HCT116 (cell line): Measurements from ENCODE around the gene TBXAS1. TPM values are rescaled to one million over a fixed set of nuclear protein-coding genes. Genes with fewer than 3 reads are reported as not detected.

Experiments used
- ATAC-seq: fragments of 200-7000 bp; cut with Tn5 transposase; 2 replicates; pipeline ENCODE4 v1.9.1; 2020; ENCODE audit warnings: mild to moderate bottlenecking, moderate library complexity
- BruUV-seq: library from RNA; stranded (reverse); fragments of 400-500 nt; replicated peaks from 2 replicates; lab custom pipeline; 2021; lab: Mats Ljungman, UMichigan
- CTCF ChIA-PET: fragments of 300-600 bp; sonication (Branson Sonifier 250); formaldehyde crosslinking; loops from one replicate; lab custom pipeline; 2021; ENCODE audit warnings: antibody characterized with exemption; lab: Charles Lee
- POLR2A ChIA-PET: fragments of 300-600, 350-600 bp; sonication (Branson Sonifier 250); formaldehyde crosslinking; loops from one replicate; lab custom pipeline; 2021; ENCODE audit warnings: antibody characterized with exemption; lab: Charles Lee
- RAD21 ChIA-PET, 2 experiments: fragments of 300-600 bp; sonication (Branson Sonifier 250); formaldehyde crosslinking; loops; one replicate each; lab custom pipeline; 2023; ENCODE audit warnings: low total read pairs in 2 of 2; ENCODE audit not compliant: uncharacterized antibody in 2 of 2, unreplicated experiment in 2 of 2, low non-redundant PET in 1 of 2; lab: Charles Lee
- DNase-seq: peaks from one replicate; pipeline ENCODE4 v3.0.0-alpha.2; 2010; ENCODE audit warnings: low read depth, low spot score
- H2AFZ ChIP-seq: fragments of 200-600 bp; shearing (Covaris generic), sonication (generic); 2 replicates; pipeline ENCODE4 v1.6.1; 2017; ENCODE audit warnings: low read depth, mixed run types, mixed read lengths, antibody characterized with exemption, low read length; ENCODE audit not compliant: poor library complexity, severe bottlenecking
- H3K27ac ChIP-seq: 2 replicates; pipeline ENCODE4 v1.5.1; 2012; ENCODE audit warnings: low read depth, low read length
- H3K27me3 ChIP-seq: fragments of 200-600 bp; sonication (generic); 2 replicates; pipeline ENCODE4 v1.6.1; 2016; ENCODE audit warnings: mixed run types, low read length, mixed read lengths; ENCODE audit not compliant: insufficient read depth
- H3K36me3 ChIP-seq, 2 experiments: fragments of 200-500 bp in 1 of 2; fragments of 200-600 bp in 1 of 2; sonication (Bioruptor generic) in 1 of 2; sonication (generic) in 1 of 2; 2 replicates each; pipeline versions ENCODE4 v1.5.1 to v1.6.1; 2014 to 2016; ENCODE audit warnings: low read length in 2 of 2, inconsistent platforms in 1 of 2, mixed read lengths in 1 of 2, mixed run types in 1 of 2; ENCODE audit not compliant: insufficient read depth in 2 of 2, control insufficient read depth in 1 of 2
- H3K4me1 ChIP-seq, 2 experiments: fragments of 200-600 bp in 1 of 2; sonication (generic) in 1 of 2; 2 replicates each; pipeline versions ENCODE4 v1.5.1 to v1.6.1; 2012 to 2017; ENCODE audit warnings: low read length in 2 of 2, inconsistent platforms in 1 of 2, mild to moderate bottlenecking in 1 of 2, mixed read lengths in 1 of 2, mixed run types in 1 of 2, moderate library complexity in 1 of 2; ENCODE audit not compliant: insufficient read depth in 2 of 2, control insufficient read depth in 1 of 2
- H3K4me2 ChIP-seq: fragments of 200-600 bp; sonication (generic); 2 replicates; pipeline ENCODE4 v1.6.1; 2017; ENCODE audit warnings: mixed run types, low read length, mixed read lengths
- H3K4me3 ChIP-seq, 2 experiments: fragments of 200-600 bp in 1 of 2; sonication (generic) in 1 of 2; replicated peaks in 1 of 2; 2 replicates each; pipeline ENCODE4 v1.5.1; 2011 to 2016; ENCODE audit warnings: low read length in 2 of 2, control low read depth in 1 of 2, low read depth in 1 of 2, mild to moderate bottlenecking in 1 of 2, mixed read lengths in 1 of 2, mixed run types in 1 of 2
- H3K79me2 ChIP-seq: fragments of 200-600 bp; sonication (generic); 2 replicates; pipeline ENCODE4 v1.6.1; 2017; ENCODE audit warnings: mild to moderate bottlenecking, mixed run types, low read length, moderate library complexity, mixed read lengths; ENCODE audit not compliant: insufficient read depth
- H3K9ac ChIP-seq: fragments of 200-600 bp; sonication (generic); 2 replicates; pipeline ENCODE4 v1.6.1; 2016; ENCODE audit warnings: low read length, mixed read lengths
- H3K9me2 ChIP-seq: fragments of 200-600 bp; sonication (generic), shearing (Covaris generic); 2 replicates; pipeline ENCODE4 v1.6.1; 2017; ENCODE audit warnings: mixed run types, mild to moderate bottlenecking, moderate library complexity; ENCODE audit not compliant: insufficient read depth
- H3K9me3 ChIP-seq, 2 experiments: fragments of 200-500 bp in 1 of 2; fragments of 200-600 bp in 1 of 2; sonication (Bioruptor generic) in 1 of 2; sonication (generic) in 1 of 2; 2 replicates each; pipeline ENCODE4 v1.6.1; 2014 to 2017; ENCODE audit warnings: low read length in 2 of 2, mixed read lengths in 2 of 2, inconsistent platforms in 1 of 2, low read depth in 1 of 2, mild to moderate bottlenecking in 1 of 2, mixed run types in 1 of 2, moderate library complexity in 1 of 2; ENCODE audit not compliant: control insufficient read depth in 1 of 2, insufficient read depth in 1 of 2
- H4K20me1 ChIP-seq: fragments of 200-600 bp; sonication (generic), shearing (Covaris generic); 2 replicates; pipeline ENCODE4 v1.6.1; 2017; ENCODE audit warnings: mixed run types, mild to moderate bottlenecking, moderate library complexity; ENCODE audit not compliant: insufficient read depth
- FOSL1 ChIP-seq: IDR thresholded peaks from 2 replicates; pipeline ENCODE4 v1.6.1; 2012; ENCODE audit warnings: low read depth
- RAD21 ChIP-seq: IDR thresholded peaks from 2 replicates; pipeline ENCODE4 v1.6.1; 2012; ENCODE audit warnings: low read depth, mild to moderate bottlenecking
- YY1 ChIP-seq: IDR thresholded peaks from 2 replicates; pipeline ENCODE4 v1.6.1; 2011; ENCODE audit warnings: low read length, low read depth, moderate library complexity, mild to moderate bottlenecking; ENCODE audit not compliant: insufficient replicate concordance; ENCODE audit errors: extremely low read depth
- ZFX ChIP-seq: fragments of 450-650 bp; IDR thresholded peaks from 2 replicates; pipeline ENCODE4 v1.6.1; 2017
- intact Hi-C: fragments of 100-400 bp; cut with micrococcal nuclease; formaldehyde crosslinking; loops from 2 replicates; pipeline ENCODE4 v1.10.0; 2022
- total RNA-seq: library from RNA; stranded (reverse); gene quantifications from one replicate; pipeline ENCODE4 v1.2.1, GENCODE V29; 2021; ENCODE audit not compliant: unreplicated experiment
- TF ChIP-seq, protein P1 (sequence below): IDR thresholded peaks from 2 replicates; pipeline ENCODE4 v1.6.1; 2012
- TF ChIP-seq, protein P2 (sequence below): IDR thresholded peaks from 2 replicates; pipeline ENCODE4 v1.6.1; 2011; ENCODE audit warnings: mild to moderate bottlenecking, low read length, moderate library complexity; ENCODE audit not compliant: insufficient replicate concordance; ENCODE audit errors: extremely low read depth
- TF ChIP-seq, protein P3 (sequence below): IDR thresholded peaks from 2 replicates; pipeline ENCODE4 v1.6.1; 2012; ENCODE audit warnings: low read depth
- TF ChIP-seq, protein P4 (sequence below), 3 experiments: fragments of 200-600 bp in 1 of 3; sonication (generic) in 1 of 3; IDR thresholded peaks in 2 of 3; conservative IDR thresholded peaks in 1 of 3; 2 replicates each; pipeline ENCODE4 v1.5.1; 2012 to 2017; ENCODE audit warnings: low read depth in 2 of 3, low read length in 2 of 3, antibody characterized with exemption in 1 of 3, borderline replicate concordance in 1 of 3, control low read depth in 1 of 3, mild to moderate bottlenecking in 1 of 3, mixed read lengths in 1 of 3, mixed run types in 1 of 3, moderate library complexity in 1 of 3; ENCODE audit not compliant: insufficient read depth in 1 of 3

TBXAS1 gene
- total RNA-seq, 1 experiment from 2014 or later, result 1.4 TPM

DNA sequence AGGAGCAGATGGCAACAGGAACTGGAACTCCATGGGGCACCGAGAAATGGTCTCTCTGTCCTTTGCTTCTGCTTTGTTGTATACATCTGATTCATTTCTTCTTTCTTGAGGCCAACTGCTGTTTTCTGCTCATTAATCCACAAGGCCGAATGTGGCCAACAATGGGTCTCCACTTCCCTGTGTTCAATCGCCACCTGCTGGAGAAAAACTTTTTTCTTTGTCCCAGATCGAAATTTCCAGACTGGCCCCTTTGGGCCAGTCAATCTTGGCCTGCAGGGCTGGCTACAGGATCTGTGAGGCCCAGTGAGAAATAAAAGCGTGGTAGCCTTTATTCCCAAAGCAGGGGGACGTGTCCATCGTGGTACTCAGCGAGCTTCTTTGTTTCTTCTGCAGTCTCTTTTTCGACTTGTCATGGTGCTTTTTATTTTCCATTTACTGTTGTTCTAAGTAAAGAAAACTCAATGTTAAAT is 174.9 kb downstream of the TBXAS1 start:
- no peaks in the 10 kb centered on the region for H3K9me2 ChIP-seq
- CTCF ChIA-PET, result interaction anchor here (1.4 to 5.3 kb wide), 4 partner anchors 357 to 499 kb away, joined by 4 to 55 read pairs (median 15); no protein-coding TSS in a partner anchor
- peak; percentile 46 for ATAC-seq

DNA sequence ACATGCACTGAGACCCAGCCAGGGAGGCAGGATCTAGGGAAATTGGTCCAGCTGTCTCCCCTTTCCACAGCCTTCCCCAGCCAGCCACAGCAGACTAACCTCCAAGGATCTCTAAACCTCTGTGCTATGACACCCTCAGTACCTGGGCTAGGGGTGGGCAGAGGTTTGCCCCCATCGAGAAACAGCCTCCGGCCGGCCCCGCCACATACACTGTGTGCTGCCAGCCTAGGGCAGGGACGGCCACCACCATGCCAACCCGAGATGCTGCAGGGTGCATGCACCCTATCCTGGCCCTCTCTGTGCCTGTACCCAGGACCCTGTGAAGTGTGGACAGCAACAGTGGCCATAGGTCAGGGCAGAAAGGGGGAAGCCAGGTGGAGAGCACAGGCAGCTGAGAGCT is 175.6 kb downstream of the TBXAS1 start:
- Histone ChIP-seq H3K9me2 (no peaks in the 10 kb centered on the region), H3K4me3 (no peak overlapping the region), H3K36me3 (no peaks in the 10 kb centered on the region), H3K27me3 (no peaks in the 10 kb centered on the region), H3K79me2 (no peaks in the 10 kb centered on the region), H3K4me1 (peaks cover 0 to 9% of the 10 kb centered on the region in 2 experiments; a peak in 2 of 4 replicates), H3K4me2 (no peak overlapping the region), H3K27ac (no peak overlapping the region), H2AFZ (no peak overlapping the region), H3K9me3 (no peaks in the 10 kb centered on the region), H4K20me1 (no peaks in the 10 kb centered on the region), H3K9ac (no peak overlapping the region)
- TF ChIP-seq, protein P1, sequence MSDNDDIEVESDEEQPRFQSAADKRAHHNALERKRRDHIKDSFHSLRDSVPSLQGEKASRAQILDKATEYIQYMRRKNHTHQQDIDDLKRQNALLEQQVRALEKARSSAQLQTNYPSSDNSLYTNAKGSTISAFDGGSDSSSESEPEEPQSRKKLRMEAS, result no peak
- TF ChIP-seq, protein P2, sequence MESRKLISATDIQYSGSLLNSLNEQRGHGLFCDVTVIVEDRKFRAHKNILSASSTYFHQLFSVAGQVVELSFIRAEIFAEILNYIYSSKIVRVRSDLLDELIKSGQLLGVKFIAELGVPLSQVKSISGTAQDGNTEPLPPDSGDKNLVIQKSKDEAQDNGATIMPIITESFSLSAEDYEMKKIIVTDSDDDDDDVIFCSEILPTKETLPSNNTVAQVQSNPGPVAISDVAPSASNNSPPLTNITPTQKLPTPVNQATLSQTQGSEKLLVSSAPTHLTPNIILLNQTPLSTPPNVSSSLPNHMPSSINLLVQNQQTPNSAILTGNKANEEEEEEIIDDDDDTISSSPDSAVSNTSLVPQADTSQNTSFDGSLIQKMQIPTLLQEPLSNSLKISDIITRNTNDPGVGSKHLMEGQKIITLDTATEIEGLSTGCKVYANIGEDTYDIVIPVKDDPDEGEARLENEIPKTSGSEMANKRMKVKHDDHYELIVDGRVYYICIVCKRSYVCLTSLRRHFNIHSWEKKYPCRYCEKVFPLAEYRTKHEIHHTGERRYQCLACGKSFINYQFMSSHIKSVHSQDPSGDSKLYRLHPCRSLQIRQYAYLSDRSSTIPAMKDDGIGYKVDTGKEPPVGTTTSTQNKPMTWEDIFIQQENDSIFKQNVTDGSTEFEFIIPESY, result no peak
- TF ChIP-seq, protein P3, sequence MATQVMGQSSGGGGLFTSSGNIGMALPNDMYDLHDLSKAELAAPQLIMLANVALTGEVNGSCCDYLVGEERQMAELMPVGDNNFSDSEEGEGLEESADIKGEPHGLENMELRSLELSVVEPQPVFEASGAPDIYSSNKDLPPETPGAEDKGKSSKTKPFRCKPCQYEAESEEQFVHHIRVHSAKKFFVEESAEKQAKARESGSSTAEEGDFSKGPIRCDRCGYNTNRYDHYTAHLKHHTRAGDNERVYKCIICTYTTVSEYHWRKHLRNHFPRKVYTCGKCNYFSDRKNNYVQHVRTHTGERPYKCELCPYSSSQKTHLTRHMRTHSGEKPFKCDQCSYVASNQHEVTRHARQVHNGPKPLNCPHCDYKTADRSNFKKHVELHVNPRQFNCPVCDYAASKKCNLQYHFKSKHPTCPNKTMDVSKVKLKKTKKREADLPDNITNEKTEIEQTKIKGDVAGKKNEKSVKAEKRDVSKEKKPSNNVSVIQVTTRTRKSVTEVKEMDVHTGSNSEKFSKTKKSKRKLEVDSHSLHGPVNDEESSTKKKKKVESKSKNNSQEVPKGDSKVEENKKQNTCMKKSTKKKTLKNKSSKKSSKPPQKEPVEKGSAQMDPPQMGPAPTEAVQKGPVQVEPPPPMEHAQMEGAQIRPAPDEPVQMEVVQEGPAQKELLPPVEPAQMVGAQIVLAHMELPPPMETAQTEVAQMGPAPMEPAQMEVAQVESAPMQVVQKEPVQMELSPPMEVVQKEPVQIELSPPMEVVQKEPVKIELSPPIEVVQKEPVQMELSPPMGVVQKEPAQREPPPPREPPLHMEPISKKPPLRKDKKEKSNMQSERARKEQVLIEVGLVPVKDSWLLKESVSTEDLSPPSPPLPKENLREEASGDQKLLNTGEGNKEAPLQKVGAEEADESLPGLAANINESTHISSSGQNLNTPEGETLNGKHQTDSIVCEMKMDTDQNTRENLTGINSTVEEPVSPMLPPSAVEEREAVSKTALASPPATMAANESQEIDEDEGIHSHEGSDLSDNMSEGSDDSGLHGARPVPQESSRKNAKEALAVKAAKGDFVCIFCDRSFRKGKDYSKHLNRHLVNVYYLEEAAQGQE, result no peak
- ChIA-PET POLR2A (interaction anchor here (0.6 kb wide), 1 partner anchor 627 kb away, joined by 4 read pairs; no protein-coding TSS in a partner anchor), RAD21 (no interaction called here), CTCF (interaction anchor here (1.7 to 5.3 kb wide), 6 partner anchors 11 to 504 kb away, joined by 4 to 55 read pairs (median 16); no protein-coding TSS in a partner anchor)
- ATAC-seq (no peak), DNase-seq (no peak)
- no TSS peak for BruUV-seq
- intact Hi-C loops, result loop anchor here (1.0 kb wide), 2 partner anchors 339 to 504 kb away; no protein-coding TSS in a partner anchor

More for the DNA sequence above, 174.9 kb downstream of the TBXAS1 start:
- Histone ChIP-seq H3K4me1 (peaks cover 0 to 13% of the 10 kb centered on the region in 2 experiments; a peak in 2 of 4 replicates), H3K9ac (no peak overlapping the region), H3K9me3 (no peaks in the 10 kb centered on the region), H3K36me3 (no peaks in the 10 kb centered on the region), H3K27ac (no peak overlapping the region), H3K27me3 (no peaks in the 10 kb centered on the region), H3K4me2 (no peak overlapping the region), H4K20me1 (no peaks in the 10 kb centered on the region), H2AFZ (peak overlapping the region; percentile 63), H3K4me3 (no peak overlapping the region), H3K79me2 (no peaks in the 10 kb centered on the region)
- BruUV-seq, result no TSS peak
- RAD21 ChIA-PET, result no interaction called here
- peak; percentile 47 for DNase-seq
- intact Hi-C loops, result loop anchor here (1.0 to 2.0 kb wide), 2 partner anchors 339 to 569 kb away; no protein-coding TSS in a partner anchor
- POLR2A ChIA-PET, result no interaction called here
- TF ChIP-seq ZFX (no peak), RAD21 (peak; percentile 87), FOSL1 (no peak), YY1 (no peak)
- TF ChIP-seq, protein P4, sequence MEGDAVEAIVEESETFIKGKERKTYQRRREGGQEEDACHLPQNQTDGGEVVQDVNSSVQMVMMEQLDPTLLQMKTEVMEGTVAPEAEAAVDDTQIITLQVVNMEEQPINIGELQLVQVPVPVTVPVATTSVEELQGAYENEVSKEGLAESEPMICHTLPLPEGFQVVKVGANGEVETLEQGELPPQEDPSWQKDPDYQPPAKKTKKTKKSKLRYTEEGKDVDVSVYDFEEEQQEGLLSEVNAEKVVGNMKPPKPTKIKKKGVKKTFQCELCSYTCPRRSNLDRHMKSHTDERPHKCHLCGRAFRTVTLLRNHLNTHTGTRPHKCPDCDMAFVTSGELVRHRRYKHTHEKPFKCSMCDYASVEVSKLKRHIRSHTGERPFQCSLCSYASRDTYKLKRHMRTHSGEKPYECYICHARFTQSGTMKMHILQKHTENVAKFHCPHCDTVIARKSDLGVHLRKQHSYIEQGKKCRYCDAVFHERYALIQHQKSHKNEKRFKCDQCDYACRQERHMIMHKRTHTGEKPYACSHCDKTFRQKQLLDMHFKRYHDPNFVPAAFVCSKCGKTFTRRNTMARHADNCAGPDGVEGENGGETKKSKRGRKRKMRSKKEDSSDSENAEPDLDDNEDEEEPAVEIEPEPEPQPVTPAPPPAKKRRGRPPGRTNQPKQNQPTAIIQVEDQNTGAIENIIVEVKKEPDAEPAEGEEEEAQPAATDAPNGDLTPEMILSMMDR (IDR thresholded peaks at IDR 0.05 in 2 of 3, conservative IDR thresholded peaks at IDR 0.05 in 1 of 3; ENCODE audit: borderline replicate concordance in 1 of 3, insufficient read depth in 1 of 3, low read depth in 2 of 3, low read length in 2 of 3), result peak; percentile 55 to 82 (median 73); a peak in 5 of 6 replicates
